NCI-H526 (cell line): Measurements from ENCODE around the gene PPP1R1B.
"Not testable (repeated sequence)": the region's sequence is repeated elsewhere in the genome, so short reads cannot be mapped to it uniquely, and the experiment has no call there.

Experiments
- DNase-seq, 2 experiments: peaks; one replicate each; lab custom pipeline; 2025; lab: John Stamatoyannopoulos, UW

Gene PPP1R1B

DNA sequence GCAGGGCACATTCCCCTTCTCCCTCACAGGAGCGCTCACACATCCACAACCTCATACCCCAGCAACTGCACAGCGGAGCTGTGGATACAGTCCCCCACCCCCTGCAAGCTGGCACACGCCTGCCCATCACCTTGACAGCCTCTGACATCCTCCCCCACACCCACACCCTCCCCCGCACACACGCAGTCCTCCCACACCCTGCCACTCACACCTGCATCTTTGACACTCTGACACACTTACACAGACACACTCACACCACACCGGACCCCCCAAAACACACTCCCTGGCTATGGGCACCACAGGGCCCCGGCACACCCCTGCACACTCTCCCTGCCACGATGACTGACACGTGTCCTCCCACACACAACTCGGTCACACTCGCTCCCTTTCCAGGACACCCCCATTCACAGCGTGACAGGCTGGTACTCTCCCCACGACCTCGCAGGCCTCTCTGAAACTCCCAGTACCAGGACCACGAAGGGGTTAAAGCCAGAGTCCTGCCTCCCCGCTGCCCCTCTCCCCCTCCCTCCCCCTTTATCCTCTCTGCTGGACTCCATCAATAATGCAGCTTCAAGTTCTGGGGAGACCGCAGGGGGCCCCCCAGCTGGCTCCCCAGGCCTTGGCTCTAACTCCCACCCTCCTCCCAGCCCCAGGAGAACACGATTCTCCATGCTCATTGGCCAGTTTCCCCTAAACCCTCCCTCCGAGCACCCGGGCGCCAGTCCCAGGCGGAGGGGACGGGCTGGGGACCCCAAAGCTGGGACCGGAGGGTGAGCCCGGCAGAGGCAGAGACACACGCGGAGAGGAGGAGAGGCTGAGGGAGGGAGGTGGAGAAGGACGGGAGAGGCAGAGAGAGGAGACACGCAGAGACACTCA is at the start of gene PPP1R1B:
Gene PPP1R1B (plus strand): TSS at position 782 of the 876 bp plus-strand sequence. CDS start 441 bp downstream, outside the sequence.
- DNase-seq, result peak in 1 of 2 experiments; percentile 48

DNA sequence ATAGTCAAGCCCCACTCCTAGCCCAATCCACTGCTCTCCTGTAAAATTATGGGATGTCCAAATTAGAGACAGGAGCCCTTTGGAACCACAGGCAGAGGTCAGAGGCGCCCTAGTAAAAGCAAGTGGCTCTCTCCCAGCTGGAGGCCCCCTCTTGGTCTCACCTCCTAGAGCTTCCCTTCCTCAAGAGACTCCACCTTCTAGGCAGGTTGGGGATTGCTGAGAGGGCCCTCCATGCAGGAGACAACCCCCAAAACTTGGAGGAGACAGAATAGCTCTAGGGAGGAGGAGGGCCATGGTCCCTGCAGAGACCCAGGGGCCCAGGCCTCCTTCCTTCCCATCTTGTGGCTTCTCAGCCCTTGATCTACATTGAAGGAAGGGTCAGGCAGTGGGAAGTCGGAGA is 48.5 kb upstream of the PPP1R1B start:
- DNase-seq, result no peak

DNA sequence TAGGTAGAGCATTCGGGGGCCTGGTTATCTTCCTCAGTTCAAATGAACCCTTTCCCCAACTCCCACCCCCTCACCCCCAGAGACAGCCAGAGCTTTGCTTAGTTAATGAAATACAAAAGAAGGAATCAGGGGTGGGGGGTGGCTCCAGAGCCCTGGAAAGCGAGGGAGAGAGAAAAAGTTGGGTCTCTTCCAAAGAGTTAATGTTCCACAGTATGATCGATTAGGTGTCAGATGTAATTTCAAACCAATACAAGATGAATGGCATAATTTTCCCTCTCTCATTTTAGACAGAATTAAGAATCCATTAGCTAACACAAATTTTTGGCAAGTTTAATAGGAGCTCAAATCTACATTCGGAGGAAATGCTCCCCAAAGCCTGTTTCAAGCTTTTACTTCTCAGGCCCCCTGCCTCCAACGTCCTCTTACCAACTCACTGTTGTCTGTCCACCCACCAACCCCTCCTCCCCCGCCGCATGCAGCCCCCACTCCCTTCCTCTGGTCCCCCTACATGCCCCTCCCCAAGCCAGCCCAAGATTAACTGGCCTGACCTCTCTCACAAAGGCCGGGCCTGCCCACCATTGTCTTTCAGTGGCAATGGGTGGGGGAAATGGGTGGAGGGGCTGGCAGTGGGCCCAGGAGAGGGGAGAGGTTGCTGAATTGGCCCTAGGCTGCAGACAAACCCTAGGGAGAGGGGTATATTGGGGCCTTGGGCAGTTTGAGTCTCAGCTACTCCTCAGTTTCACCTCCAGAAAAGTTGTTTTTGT is 47.3 kb upstream of the PPP1R1B start:
- DNase-seq, result no peak

DNA sequence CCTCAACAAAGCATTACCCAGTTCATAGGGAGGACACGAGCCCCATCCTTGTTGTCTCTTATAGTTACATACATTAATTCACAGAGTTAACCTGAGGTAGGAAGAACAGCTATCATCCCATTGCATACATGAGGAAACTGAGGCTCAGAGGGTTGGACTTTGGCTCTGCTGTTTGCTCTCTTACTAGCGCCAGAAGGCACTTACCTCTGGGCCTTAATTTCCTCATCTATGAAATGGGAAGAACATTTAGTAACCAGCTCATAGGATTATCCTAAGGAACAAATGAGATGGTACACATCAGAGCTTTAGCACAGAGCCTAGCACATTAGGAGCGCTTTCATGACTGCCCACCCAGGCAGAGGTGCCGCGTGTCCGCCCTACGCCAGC is 46.7 kb upstream of the PPP1R1B start:
- DNase-seq, result no peak

DNA sequence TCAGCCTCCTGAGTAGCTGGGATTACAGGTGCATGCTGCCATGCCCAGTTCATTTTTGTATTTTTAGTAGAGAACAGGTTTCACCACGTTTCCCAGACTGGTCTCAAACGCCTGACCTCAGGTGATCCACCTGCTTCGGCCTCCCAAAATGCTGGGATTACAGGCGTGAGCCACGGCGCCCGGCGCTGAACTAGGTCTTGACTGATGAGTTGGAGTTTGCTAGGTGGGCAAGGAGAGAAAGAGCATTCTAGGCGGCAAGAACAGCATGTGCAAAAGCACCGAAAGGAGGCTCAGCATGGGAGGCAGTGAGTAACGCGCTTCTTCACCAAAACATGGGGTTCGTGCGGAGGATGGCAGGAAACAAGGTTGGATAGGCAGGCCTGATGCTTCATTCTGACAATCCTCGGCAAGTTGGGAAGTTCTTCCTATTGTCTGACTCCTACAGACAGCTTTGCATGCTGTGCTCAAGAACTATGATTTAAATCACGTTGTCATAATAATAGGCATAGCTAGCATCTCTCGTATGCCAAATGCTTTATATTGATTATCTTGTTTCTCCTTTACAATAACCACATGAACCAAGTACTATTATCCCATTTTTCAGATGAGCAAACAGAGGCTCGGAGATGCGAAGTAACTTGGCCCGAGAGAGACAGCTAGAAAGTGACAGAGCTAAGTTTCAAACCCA is 45.5 kb upstream of the PPP1R1B start:
- DNase-seq, result no peak

DNA sequence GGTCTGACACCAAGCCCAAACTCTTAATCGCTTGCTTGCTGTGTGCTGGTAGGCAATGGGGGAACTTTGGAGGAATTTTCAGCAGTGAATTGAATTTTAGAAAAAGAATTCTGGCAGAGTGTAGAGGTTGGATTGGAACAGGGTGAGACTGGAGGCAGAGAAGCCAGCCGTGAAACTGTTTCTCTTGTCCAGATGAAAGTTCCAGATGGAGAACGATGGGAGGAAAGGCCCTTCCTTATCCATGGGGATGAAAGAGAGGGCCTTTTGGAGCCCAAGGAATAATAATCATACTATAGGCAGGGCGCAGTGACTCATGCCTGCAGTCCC is 45.0 kb upstream of the PPP1R1B start:
- DNase-seq, result no peak

DNA sequence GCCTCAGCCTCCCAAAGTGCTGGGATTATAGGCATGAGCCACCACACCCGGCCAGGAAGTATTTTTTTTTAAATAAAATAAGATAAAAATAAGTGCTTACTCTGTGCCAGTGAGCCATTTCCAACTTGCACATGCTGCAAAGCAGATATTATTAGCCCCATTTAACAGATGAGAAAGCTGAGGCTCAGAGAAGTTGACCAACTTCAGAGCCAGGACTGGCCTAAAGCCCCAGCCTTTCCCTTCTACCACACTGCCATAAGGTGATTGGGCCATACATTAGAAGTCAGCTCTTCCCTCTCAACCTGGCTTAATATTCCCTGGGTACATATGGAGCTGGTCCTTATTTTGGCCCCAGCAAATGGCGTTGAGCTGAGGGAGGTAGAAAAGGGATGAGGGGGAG is 44.1 kb upstream of the PPP1R1B start:
- DNase-seq, result no peak

DNA sequence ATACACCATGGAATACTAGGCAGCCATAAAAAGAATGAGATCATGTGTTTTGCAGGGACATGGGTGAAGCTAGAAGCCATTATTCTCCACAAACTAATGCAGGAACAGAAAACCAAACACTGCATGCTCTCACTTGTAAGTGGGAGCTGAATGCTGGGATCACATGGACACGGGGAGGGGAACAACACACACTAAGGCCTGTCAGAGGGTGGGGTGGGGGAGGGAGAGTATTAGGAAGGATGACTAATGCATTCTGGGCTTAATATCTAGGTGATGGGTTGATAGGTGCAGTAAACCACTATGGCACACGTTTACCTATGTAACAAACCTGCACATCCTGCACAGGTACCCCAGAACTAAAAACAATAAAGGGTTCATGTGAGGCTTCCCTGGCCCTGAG is 36.6 kb upstream of the PPP1R1B start:
- not testable (repeated sequence) for DNase-seq

DNA sequence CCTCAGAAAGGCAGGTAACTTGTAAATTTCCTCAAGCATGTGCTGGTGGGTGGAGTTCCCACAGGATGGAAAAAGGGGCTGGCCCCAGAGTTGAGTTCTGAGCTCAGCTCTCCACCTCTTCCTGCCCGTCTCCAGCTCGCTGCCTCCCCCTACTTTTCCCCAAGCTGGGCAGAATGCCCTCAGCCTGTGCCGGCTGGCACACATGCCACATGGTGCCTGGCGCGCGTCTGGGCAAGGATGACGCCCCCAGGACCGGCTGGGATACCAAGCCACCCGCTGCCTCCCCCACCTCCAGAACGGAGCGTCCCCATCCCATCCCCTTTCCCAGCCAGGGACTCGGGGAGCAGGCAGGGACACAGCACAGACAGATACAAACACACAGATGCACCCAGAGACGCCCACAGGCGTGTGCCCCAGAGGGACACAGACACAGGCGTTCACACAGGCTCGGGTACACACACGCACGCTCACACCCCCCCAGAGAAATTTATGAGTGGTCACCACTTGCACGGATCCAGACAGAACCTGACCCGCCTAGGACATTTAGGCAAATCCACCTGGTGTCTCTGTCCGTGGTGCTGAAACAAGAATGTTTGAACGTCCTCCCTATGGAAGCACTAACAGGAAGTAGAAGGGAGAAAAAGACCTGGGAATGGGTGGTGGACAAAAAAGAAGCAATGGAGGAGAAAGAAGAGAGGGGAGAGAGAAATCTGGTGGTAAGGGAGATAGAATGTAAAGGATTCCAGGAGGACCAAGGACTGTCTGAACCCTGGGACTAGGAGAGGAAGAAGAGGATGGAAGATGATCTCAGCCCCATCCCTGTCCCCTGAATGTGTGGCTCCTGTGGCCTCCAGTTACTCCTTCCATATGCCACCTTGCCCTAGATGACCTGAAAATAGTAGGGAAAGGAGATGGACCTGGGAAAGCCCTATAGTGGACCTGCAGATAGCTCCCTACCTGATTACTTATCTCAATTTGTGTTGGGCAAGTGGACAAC is 34.5 kb upstream of the PPP1R1B start:
- peak; percentile 36 to 67 for DNase-seq

DNA sequence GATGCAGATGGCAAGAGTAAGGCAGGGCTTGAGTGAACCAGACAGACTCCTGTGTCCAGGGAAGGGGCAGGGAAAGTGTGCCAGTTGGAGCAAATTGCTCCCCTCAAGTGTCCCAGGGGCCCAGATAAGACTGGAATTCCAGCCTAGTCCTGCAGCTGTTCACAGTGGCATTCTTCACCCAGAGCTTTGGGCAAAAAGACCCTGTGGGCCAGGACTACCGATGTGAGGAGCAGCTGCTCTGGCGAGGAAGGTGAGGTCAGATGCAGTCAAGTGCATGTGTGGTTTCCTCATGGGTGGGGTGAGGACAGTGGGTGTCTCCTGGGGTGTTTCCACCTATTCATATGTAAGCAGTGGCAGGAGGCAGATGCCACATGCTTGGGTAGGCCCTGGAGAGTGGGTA is 33.4 kb upstream of the PPP1R1B start:
- no peak for DNase-seq

DNA sequence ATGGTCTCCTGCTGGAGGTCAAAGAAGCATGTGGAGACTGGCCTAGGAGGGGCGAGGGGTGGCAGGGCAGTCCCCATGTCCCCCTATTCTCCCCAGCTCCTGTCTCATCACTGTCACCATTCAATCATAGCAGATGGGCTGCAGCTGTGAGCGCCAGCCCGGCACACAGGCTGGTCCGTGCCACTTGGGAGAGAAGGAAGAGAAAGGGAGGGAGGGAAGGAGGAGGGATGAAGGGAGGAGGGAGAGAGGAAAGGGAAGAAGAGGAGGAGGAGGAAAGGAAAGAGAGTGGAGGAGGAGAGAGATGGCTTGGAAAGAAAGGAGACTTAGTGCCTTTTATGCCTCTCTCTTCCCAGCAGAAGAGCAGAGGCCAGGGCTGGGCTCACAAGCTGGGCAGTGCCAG is 31.5 kb upstream of the PPP1R1B start:
- DNase-seq, result no peak

DNA sequence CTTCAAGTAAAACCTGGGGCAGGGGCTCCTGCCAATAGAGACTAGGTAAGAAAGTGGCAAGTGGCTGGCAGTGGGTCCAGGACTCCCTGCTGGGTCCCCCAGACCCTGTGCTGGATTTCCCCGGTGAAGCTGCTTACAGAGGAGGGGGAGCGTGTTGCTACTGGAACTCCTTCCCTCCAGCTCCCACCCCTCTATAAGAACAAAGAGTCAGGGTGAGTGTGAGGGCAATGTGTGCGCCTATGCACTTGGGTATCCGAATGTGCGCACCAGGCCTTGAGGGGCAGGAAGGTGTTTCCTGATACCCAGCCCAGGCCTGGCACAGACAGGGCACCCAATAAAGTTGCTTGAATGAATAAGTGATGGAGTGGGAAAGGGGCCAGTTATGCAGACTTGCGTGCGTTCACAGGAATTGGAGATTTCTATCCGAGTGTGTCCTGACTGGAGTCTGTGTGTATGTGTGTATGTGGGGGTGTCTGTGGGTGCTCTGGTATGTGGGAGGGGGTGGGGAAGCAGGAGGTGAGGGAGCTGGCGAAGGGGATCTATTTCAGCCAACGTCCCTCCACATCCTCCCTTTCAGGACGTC is 30.7 kb upstream of the PPP1R1B start:
- DNase-seq, result no peak

DNA sequence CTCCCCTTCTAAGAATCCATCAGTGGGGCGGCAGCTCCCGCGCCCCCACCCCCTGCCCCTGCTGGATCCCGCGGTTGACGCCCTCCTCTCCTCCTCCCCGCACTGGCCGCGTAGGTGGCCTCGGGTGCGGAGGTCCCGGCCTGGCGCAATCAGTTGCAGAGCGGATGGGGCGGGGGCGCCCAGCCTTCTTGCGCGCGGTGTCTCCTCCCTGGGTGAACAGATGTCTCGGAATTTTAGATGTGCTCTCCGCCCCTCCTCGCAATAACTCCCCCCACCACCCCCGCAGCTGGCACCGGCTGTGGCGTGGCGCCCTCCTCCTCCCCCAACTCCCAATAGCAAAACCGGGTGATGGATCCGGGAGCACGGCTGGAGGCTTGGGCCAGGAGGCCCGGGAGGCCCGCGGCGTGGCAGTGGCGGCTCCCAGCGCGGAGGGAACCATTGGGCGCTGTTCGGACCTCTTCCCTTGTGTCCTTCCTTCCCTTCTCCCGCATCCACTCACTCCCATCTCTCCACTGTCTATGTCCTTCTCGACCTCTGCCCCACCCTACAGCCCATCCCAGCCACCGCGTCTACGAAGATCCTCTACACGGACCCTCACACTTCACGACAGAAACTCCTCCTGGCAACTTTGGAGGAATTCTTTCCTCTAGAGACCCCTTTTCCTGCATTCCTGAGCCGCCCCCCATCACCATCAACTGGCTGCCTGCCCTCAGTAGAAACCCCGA is 30.0 kb upstream of the PPP1R1B start:
- no peak for DNase-seq

DNA sequence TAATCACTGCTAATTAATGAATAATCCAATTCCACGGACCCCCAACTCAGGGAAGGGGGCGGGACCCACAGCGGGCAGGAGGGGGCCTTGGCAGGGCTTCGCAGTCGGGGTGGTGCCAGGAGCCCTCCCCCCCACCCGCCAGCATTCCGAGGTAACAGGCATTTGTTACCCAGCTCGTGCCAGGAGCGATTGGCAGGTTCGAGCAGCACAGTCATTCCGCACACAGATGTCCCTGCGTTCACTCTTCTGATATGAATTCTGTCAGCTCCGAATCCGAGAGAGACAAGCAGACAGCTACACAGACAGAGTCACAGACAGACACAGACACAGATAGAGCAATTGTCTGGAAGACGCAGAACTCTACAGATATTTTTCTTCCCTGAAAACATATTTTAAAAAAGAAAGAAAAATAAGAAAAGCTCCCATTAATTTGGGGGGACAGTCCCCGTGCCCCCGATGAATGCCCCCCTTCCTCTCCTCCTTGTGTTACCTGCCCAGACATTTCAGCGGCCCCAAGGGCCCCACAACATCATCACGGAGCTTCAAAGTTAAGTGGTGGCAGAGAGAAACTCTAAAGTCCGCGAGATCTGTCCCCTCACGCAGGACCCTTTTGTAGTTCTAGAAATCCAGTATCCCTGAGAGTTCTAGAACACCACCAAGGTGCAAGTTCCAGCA is 29.2 kb upstream of the PPP1R1B start:
- DNase-seq, result peak in 1 of 2 experiments; percentile 30

DNA sequence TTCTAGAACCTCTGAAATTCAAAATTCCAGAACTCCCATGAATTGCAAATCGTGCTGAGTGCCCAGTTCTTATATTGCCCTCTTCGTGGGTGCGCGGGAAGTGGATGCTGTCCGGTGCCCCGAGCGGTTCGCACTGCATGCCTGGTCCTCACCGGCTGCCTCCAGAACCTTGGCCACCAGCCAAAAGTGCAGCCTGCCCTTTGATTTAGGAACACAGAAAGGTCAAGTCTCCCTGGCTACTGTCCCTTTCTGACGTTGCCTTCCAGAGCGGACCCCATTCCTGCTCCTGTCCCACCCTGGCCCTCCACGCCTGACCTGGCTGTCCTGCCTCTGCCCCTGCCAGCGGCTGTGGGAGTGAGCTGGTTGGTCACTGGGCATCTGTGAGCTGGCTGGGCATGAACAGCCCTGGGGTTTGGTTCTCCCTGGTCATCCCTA is 28.7 kb upstream of the PPP1R1B start:
- peak in 1 of 2 experiments; percentile 15 for DNase-seq

DNA sequence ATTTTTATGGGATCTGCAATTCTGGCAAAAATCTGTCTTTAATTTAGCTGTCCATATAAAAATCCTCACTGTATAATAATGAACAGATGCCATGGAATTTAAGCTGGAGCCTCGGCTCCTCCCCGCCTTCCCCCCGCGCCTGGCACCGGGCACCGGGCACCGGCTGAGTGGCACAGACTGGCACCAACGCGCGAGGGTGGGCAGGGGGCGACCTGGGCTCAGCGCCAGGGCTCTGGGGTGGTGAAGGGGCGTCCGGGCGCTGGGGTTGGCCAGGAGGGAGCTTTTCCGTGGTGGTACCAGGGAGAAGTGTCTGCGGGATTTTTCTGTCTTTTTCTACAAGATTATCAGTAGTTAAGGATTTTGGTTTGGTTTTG is 28.1 kb upstream of the PPP1R1B start:
- DNase-seq, result no peak

DNA sequence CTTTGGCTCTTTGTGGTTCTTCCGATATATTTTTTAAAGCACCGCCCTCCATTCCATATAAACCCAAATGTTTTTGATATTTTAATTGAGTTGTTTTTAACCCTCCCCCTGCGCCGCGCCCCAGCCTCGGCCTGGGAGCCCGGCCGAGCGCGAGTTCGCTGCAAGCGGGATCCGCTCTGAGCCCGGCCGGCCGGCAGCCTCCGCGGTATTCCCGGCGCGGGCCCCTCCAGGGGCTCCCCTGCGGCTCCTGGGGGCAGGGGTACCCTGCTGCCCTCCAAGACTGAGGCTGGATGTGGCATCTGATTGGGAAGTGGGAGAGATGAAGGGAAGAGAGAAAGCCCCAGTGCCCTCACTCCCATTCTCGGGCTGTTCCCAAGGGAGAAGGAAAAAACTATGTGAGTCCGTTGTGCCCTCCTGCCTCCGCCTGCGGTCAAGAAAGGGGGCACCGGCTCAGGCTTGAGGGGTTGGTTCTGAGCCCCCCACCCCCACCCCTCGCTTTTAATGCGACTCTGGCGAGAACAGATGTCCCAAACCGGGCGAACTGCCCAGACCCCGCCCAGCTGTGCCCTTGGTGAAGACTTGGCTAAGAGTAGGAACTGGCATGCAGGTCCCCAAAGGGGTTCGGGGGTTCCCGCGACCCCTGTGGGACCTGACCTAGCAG is 27.6 kb upstream of the PPP1R1B start:
- peak in 1 of 2 experiments; percentile 34 for DNase-seq

DNA sequence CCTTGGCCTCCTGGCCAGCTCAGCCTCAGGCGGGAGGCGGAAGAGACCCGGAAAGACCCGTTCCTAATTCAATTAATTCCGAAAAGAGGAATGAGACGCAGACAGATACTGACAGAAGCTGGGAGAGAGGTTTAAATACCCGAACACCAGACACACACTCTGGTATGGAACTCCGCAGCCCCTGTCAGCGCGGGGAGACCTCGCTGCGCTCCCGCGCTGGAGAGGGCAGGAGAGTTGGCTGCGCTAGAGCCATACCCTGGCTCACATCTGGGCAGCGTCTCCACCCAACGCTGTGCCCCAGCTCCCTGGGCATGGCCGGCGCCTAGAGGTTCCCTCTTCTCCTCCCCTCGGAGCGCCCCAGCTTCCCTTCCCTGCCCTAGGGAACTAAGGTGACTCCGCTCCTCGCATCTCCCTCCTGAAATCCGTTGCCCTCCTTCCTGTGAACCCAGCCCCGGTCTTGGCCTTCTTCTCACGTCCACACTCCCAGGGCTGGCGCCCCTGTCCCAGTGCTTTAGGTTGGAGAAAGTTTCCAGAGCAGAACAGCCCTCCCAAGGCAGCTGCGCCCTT is 27.0 kb upstream of the PPP1R1B start:
- peak in 1 of 2 experiments; percentile 23 for DNase-seq
